ENCODE data around the gene LCN2.

GRCh38 chr9:128182893-128183588 is 33.8 kb downstream of the LCN2 start:
- no peak for TF ChIP-seq CTCF (conservative IDR thresholded peaks at IDR 0.05; ENCODE audit: low read depth in 2 of 2)
- TF ChIP-seq ZNF114 (CRISPR knock-in tag; IDR thresholded peaks at IDR 0.05), result no peak
- TF ChIP-seq EZH2 (IDR thresholded peaks at IDR 0.05; ENCODE audit: low read depth, unreplicated experiment), result no peak
- TF ChIP-seq EZH2phosphoT487 (IDR thresholded peaks at IDR 0.05; ENCODE audit: unreplicated experiment), result no peak
- no peak for TF ChIP-seq JUNB (IDR thresholded peaks at IDR 0.05; ENCODE audit: unreplicated experiment)
- TF ChIP-seq ZNF331 (CRISPR knock-in tag; IDR thresholded peaks at IDR 0.05; ENCODE audit: low read depth), result no peak
- TF ChIP-seq REST (IDR thresholded peaks at IDR 0.05; ENCODE audit: unreplicated experiment), result no peak
- TF ChIP-seq POLR2AphosphoS5 (IDR thresholded peaks at IDR 0.05; ENCODE audit: low read depth), result no peak

All from GM23338 (cell line).